DLD1 (cell line): ENCODE measurements around the gene MYRF.

Source experiments
- in situ Hi-C: cut with HindIII; loops from 2 replicates; pipeline ENCODE4 v1.10.0; 2017; ENCODE audit warnings: low sequenced_read_pairs

MYRF gene

GRCh38 chr11:61833926-61834277 lies 81.5 kb downstream of the MYRF start:
- in situ Hi-C loops: no loop called here

- in situ Hi-C loops: no loop called here
These were observed 82.0 kb downstream of the MYRF start for GRCh38 chr11:61834278-61835048.

GRCh38 chr11:61836193-61836592 lies 83.8 kb downstream of the MYRF start:
- in situ Hi-C loops: no loop called here

- in situ Hi-C loops: no loop called here
These were observed 85.1 kb downstream of the MYRF start for GRCh38 chr11:61837411-61838005.
